SK-N-SH (cell line): ENCODE data around the gene CFAP74. TPM values are rescaled to one million over a fixed set of nuclear protein-coding genes. Genes with fewer than 3 reads are reported as not detected.

Source experiments
- CTCF ChIA-PET: fragments of 300-600, 350-600 bp; formaldehyde crosslinking; extraction: SDS; loops from one replicate; lab custom pipeline; 2021; lab: Yijun Ruan, JAX
- POLR2A ChIA-PET: fragments of 350-600 bp; sonication (Branson Sonifier 250); formaldehyde crosslinking; extraction: SDS; loops from one replicate; lab custom pipeline; 2020; ENCODE audit warnings: antibody characterized with exemption, inconsistent platforms; lab: Yijun Ruan, JAX
- DNase-seq: peaks from one replicate; pipeline ENCODE4 v3.0.0; 2012
- H2AFZ ChIP-seq: fragments of 200-600 bp; sonication (generic); 2 replicates; pipeline ENCODE4 v1.8.1; 2016; ENCODE audit warnings: antibody characterized with exemption, mild to moderate bottlenecking, low read depth
- H3F3A ChIP-seq: fragments of 200-600 bp; sonication (generic); replicated peaks from 2 replicates; pipeline ENCODE3; 2016; ENCODE audit warnings: antibody characterized with exemption, mild to moderate bottlenecking; ENCODE audit not compliant: insufficient read depth
- H3K27ac ChIP-seq, 2 experiments: fragments of 200-500 bp in 1 of 2; fragments of 200-600 bp in 1 of 2; sonication (Bioruptor generic) in 1 of 2; sonication (generic), shearing (Covaris generic) in 1 of 2; 2 replicates each; pipeline versions ENCODE4 v1.5.1 to v1.6.1; 2014 to 2016; ENCODE audit warnings: low read depth in 2 of 2, inconsistent platforms in 1 of 2, low read length in 1 of 2, mild to moderate bottlenecking in 1 of 2, mixed read lengths in 1 of 2
- H3K27me3 ChIP-seq: fragments of 200-600 bp; sonication (generic), shearing (Covaris generic); 2 replicates; pipeline ENCODE4 v1.6.1; 2016; ENCODE audit warnings: mixed run types; ENCODE audit not compliant: insufficient read depth
- H3K36me3 ChIP-seq, 2 experiments: fragments of 200-500 bp in 1 of 2; fragments of 200-600 bp in 1 of 2; sonication (Bioruptor generic) in 1 of 2; sonication (generic) in 1 of 2; replicated peaks in 1 of 2; 2 replicates each; pipeline versions ENCODE3 to v1.5.1; 2014 to 2016; ENCODE audit warnings: low read length in 1 of 2, mild to moderate bottlenecking in 1 of 2; ENCODE audit not compliant: insufficient read depth in 2 of 2, control insufficient read depth in 1 of 2
- H3K4me1 ChIP-seq, 2 experiments: fragments of 200-500 bp in 1 of 2; fragments of 200-600 bp in 1 of 2; sonication (Bioruptor generic) in 1 of 2; sonication (generic), shearing (Covaris generic) in 1 of 2; 2 replicates each; pipeline versions ENCODE4 v1.5.1 to v1.6.1; 2014 to 2016; ENCODE audit warnings: low read depth in 1 of 2, low read length in 1 of 2, mixed run types in 1 of 2; ENCODE audit not compliant: insufficient read depth in 2 of 2, control insufficient read depth in 1 of 2
- H3K4me2 ChIP-seq: fragments of 200-600 bp; sonication (generic), shearing (Covaris generic); 2 replicates; pipeline ENCODE4 v1.6.1; 2017; ENCODE audit warnings: mixed run types
- H3K4me3 ChIP-seq, 2 experiments: fragments of 200-500 bp in 1 of 2; fragments of 200-600 bp in 1 of 2; sonication (Bioruptor generic) in 1 of 2; sonication (generic), shearing (Covaris generic) in 1 of 2; 2 replicates each; pipeline versions ENCODE4 v1.5.1 to v1.8.1; 2014 to 2016; ENCODE audit warnings: low read depth in 2 of 2, inconsistent platforms in 1 of 2, low read length in 1 of 2, mild to moderate bottlenecking in 1 of 2, mixed read lengths in 1 of 2, moderate library complexity in 1 of 2
- H3K79me2 ChIP-seq: fragments of 200-600 bp; sonication (generic); 2 replicates; pipeline ENCODE4 v1.8.1; 2017; ENCODE audit warnings: mild to moderate bottlenecking; ENCODE audit not compliant: insufficient read depth
- H3K9ac ChIP-seq: fragments of 200-600 bp; sonication (generic); 2 replicates; pipeline ENCODE4 v1.6.1; 2017; ENCODE audit warnings: mixed run types
- H3K9me2 ChIP-seq: fragments of 200-600 bp; sonication (generic); 2 replicates; pipeline ENCODE4 v1.6.1; 2017; ENCODE audit warnings: mixed run types
- H3K9me3 ChIP-seq: fragments of 200-600 bp; sonication (generic); 2 replicates; pipeline ENCODE4 v1.6.1; 2017; ENCODE audit warnings: mixed run types, mild to moderate bottlenecking, moderate library complexity
- H4K20me1 ChIP-seq: fragments of 200-600 bp; sonication (generic); 2 replicates; pipeline ENCODE4 v1.6.1; 2017; ENCODE audit warnings: mild to moderate bottlenecking, mixed run types; ENCODE audit not compliant: insufficient read depth
- ELF1 ChIP-seq: IDR thresholded peaks from 2 replicates; pipeline ENCODE4 v1.4.0; 2012
- EZH2phosphoT487 ChIP-seq: fragments of 200-600 bp; sonication (generic); IDR thresholded peaks from 2 replicates; pipeline ENCODE4 v1.6.1; 2017; ENCODE audit warnings: low read depth, mixed run types, mild to moderate bottlenecking, antibody characterized with exemption, moderate library complexity, borderline replicate concordance
- FOSL2 ChIP-seq: IDR thresholded peaks from 2 replicates; pipeline ENCODE4 v1.4.0; 2012; ENCODE audit warnings: low read depth, mild to moderate bottlenecking, moderate library complexity, borderline replicate concordance
- FOXM1 ChIP-seq: IDR thresholded peaks from 2 replicates; pipeline ENCODE4 v1.4.0; 2012; ENCODE audit warnings: low read depth, mild to moderate bottlenecking
- GABPA ChIP-seq: IDR thresholded peaks from 2 replicates; pipeline ENCODE4 v1.4.0; 2012; ENCODE audit warnings: low read depth, mild to moderate bottlenecking
- GATA2 ChIP-seq: sonication (generic); formaldehyde crosslinking; IDR thresholded peaks from 2 replicates; pipeline ENCODE4 v1.5.0; 2020; ENCODE audit warnings: mild to moderate bottlenecking, missing genetic modification reagents
- JUND ChIP-seq: IDR thresholded peaks from 2 replicates; pipeline ENCODE4 v1.4.0; 2012
- MEF2A ChIP-seq: IDR thresholded peaks from 2 replicates; pipeline ENCODE4 v1.4.0; 2012; ENCODE audit warnings: low read depth, borderline replicate concordance
- MXI1 ChIP-seq: IDR thresholded peaks from 2 replicates; pipeline ENCODE4 v1.6.1; 2012; ENCODE audit warnings: mild to moderate bottlenecking, low read depth, low read length, improper control_type of control experiment
- NFIC ChIP-seq: IDR thresholded peaks from 2 replicates; pipeline ENCODE4 v1.4.0; 2012; ENCODE audit warnings: borderline replicate concordance
- POLR2AphosphoS5 ChIP-seq: IDR thresholded peaks from 2 replicates; pipeline ENCODE4 v1.6.1; 2012; ENCODE audit warnings: low read depth, low read length
- RCOR1 ChIP-seq: fragments of 150-350 bp; IDR thresholded peaks from 2 replicates; pipeline ENCODE4 v1.6.1; 2017; ENCODE audit warnings: antibody characterized with exemption, low read length
- SIN3A ChIP-seq: IDR thresholded peaks from 2 replicates; pipeline ENCODE4 v1.6.1; 2012; ENCODE audit warnings: low read depth, mild to moderate bottlenecking, low read length, moderate library complexity, borderline replicate concordance
- SMC3 ChIP-seq: IDR thresholded peaks from 2 replicates; pipeline ENCODE4 v1.6.1; 2012; ENCODE audit warnings: low read depth, low read length, improper control_type of control experiment
- TAF1 ChIP-seq: IDR thresholded peaks from 2 replicates; pipeline ENCODE4 v1.6.1; 2012; ENCODE audit warnings: low read depth, mild to moderate bottlenecking, low read length, moderate library complexity, borderline replicate concordance
- TEAD4 ChIP-seq: IDR thresholded peaks from 2 replicates; pipeline ENCODE4 v1.4.0; 2012; ENCODE audit warnings: mild to moderate bottlenecking, borderline replicate concordance; ENCODE audit not compliant: insufficient read depth
- YY1 ChIP-seq: IDR thresholded peaks from 2 replicates; pipeline ENCODE4 v1.4.0; 2012; ENCODE audit warnings: low read depth, mild to moderate bottlenecking
- whole genome bisulfite sequencing: methylation state at CpG from one replicate; pipeline ENCODE4 v1.1.6; 2017; ENCODE audit warnings: low lambda C conversion rate; 5-methylcytosine and 5-hydroxymethylcytosine counted together
- polyA plus RNA-seq, 3 experiments: library from polyadenylated mRNA; depleted of rRNA; stranded (reverse); fragments of >200 nt; gene quantifications; 2 replicates each; pipeline ENCODE4 v1.2.3, GENCODE V29; 2012
- TF ChIP-seq, protein P1 (sequence below): IDR thresholded peaks from 2 replicates; pipeline ENCODE4 v1.4.0; 2012; ENCODE audit warnings: low read depth
- TF ChIP-seq, protein P2 (sequence below): fragments of 150-350 bp; IDR thresholded peaks from 2 replicates; pipeline ENCODE4 v1.6.1; 2017; ENCODE audit warnings: antibody characterized with exemption, low read length, low read depth, borderline replicate concordance
- TF ChIP-seq, protein P3 (sequence below): fragments of 200-600 bp; sonication (generic); IDR thresholded peaks from 2 replicates; pipeline ENCODE4 v1.6.1; 2017; ENCODE audit warnings: antibody characterized with exemption, mild to moderate bottlenecking, moderate library complexity
- TF ChIP-seq, protein P4 (sequence below): IDR thresholded peaks from 2 replicates; pipeline ENCODE4 v1.4.0; 2012; ENCODE audit warnings: low read depth, borderline replicate concordance
- TF ChIP-seq, protein P5 (sequence below): fragments of 150-350 bp; IDR thresholded peaks from 2 replicates; pipeline ENCODE4 v1.6.1; 2016; ENCODE audit warnings: mild to moderate bottlenecking, low read depth, low read length

Gene CFAP74
- polyA plus RNA-seq, 1 of the 3 experiments (the other 2 are of a cell fraction): not detected

DNA sequence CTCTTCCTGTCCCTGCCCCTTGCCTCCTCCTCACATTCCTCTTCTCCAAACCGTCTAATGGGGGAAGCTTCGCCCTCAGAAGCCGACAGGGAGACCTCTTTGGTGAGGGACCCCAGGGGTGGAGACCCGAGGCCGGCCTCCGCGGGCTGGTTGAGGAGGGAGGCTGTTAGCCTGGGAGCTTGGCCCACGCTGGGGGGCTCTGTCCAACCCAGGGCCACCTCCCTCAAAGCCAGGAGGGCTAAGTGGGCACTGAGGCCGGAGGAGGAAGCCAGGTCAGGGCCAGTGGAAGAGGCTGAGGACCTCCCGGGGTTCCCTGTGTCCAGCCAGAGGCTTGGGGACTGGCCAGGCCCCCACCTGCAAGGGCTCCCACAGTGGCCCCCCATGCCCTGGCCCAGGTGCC lies 20.9 kb upstream of the CFAP74 start:
- H3K9me2 ChIP-seq: no peaks in the 10 kb centered on the region
- no peaks in the 10 kb centered on the region for H3K9me3 ChIP-seq
- no peaks in the 10 kb centered on the region; a peak in 1 of 4 replicates for H3K4me1 ChIP-seq
- H3K9ac ChIP-seq: no peak overlapping the region
- no peaks in the 10 kb centered on the region for H4K20me1 ChIP-seq
- WGBS: 68% methylated on average over 4 of the region's 10 CpGs
- POLR2A ChIA-PET: no interaction called here
- no peaks in the 10 kb centered on the region for H3K36me3 ChIP-seq
- H3K79me2 ChIP-seq: no peaks in the 10 kb centered on the region
- H3K27me3 ChIP-seq: peaks cover 7% of the 10 kb centered on the region; the same call in 1 of the 2 replicates
- no peak overlapping the region for H3K4me2 ChIP-seq
- H3K27ac ChIP-seq: no peak overlapping the region
- CTCF ChIA-PET: interaction anchor here (2.4 to 7.1 kb wide), 2 partner anchors 21 to 64 kb away, joined by 6 to 63 read pairs; no protein-coding TSS in a partner anchor
- TF ChIP-seq EZH2phosphoT487 (no peak), FOSL2 (no peak), YY1 (no peak), POLR2AphosphoS5 (no peak), FOXM1 (no peak), NFIC (no peak)
- TF ChIP-seq, protein P1, sequence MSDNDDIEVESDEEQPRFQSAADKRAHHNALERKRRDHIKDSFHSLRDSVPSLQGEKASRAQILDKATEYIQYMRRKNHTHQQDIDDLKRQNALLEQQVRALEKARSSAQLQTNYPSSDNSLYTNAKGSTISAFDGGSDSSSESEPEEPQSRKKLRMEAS: no peak
- TF ChIP-seq, all 33 proteins: peak for 0
- Histone ChIP-seq H3F3A (no peaks in the 10 kb centered on the region), H2AFZ (no peak overlapping the region), H3K4me3 (no peak overlapping the region)
- no peak for DNase-seq

DNA sequence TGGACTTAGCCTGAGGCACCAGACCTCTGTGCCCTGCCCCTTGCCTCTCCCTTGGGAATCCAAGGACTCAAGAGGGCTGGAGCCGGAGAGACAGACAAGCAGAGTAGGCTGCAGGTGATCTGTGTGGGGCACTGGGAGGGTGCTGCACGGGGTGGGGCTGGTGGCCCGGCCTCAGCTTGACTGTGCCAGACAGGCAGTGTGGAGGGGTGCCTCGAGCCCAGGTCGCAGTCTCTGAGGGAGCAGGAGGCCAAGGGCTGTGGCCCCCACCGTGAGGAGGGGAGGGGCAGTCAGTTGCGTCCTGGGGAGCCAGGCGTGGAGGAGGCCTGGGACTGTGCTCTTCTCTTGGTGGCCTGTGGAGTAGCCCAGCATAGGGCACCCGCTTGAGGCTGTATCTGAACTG lies 19.6 kb upstream of the CFAP74 start:
- no peak for DNase-seq
- no peak for TF ChIP-seq MEF2A
- TF ChIP-seq NFIC: no peak
- TF ChIP-seq RCOR1: no peak
- TF ChIP-seq, protein P2, sequence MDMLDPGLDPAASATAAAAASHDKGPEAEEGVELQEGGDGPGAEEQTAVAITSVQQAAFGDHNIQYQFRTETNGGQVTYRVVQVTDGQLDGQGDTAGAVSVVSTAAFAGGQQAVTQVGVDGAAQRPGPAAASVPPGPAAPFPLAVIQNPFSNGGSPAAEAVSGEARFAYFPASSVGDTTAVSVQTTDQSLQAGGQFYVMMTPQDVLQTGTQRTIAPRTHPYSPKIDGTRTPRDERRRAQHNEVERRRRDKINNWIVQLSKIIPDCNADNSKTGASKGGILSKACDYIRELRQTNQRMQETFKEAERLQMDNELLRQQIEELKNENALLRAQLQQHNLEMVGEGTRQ: no peak
- no peak for TF ChIP-seq SMC3
- TF ChIP-seq MXI1: no peak
- no peak for TF ChIP-seq ELF1
- TF ChIP-seq, protein P3, sequence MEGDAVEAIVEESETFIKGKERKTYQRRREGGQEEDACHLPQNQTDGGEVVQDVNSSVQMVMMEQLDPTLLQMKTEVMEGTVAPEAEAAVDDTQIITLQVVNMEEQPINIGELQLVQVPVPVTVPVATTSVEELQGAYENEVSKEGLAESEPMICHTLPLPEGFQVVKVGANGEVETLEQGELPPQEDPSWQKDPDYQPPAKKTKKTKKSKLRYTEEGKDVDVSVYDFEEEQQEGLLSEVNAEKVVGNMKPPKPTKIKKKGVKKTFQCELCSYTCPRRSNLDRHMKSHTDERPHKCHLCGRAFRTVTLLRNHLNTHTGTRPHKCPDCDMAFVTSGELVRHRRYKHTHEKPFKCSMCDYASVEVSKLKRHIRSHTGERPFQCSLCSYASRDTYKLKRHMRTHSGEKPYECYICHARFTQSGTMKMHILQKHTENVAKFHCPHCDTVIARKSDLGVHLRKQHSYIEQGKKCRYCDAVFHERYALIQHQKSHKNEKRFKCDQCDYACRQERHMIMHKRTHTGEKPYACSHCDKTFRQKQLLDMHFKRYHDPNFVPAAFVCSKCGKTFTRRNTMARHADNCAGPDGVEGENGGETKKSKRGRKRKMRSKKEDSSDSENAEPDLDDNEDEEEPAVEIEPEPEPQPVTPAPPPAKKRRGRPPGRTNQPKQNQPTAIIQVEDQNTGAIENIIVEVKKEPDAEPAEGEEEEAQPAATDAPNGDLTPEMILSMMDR: no peak
- TF ChIP-seq JUND: no peak
- TF ChIP-seq GABPA: no peak
- TF ChIP-seq TEAD4: no peak
- TF ChIP-seq, protein P1: no peak
- TF ChIP-seq GATA2 (CRISPR knock-in tag): no peak
- TF ChIP-seq, protein P4, sequence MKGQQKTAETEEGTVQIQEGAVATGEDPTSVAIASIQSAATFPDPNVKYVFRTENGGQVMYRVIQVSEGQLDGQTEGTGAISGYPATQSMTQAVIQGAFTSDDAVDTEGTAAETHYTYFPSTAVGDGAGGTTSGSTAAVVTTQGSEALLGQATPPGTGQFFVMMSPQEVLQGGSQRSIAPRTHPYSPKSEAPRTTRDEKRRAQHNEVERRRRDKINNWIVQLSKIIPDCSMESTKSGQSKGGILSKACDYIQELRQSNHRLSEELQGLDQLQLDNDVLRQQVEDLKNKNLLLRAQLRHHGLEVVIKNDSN: no peak
- no peak for TF ChIP-seq TAF1
- no peak for TF ChIP-seq SIN3A
- TF ChIP-seq, protein P5, sequence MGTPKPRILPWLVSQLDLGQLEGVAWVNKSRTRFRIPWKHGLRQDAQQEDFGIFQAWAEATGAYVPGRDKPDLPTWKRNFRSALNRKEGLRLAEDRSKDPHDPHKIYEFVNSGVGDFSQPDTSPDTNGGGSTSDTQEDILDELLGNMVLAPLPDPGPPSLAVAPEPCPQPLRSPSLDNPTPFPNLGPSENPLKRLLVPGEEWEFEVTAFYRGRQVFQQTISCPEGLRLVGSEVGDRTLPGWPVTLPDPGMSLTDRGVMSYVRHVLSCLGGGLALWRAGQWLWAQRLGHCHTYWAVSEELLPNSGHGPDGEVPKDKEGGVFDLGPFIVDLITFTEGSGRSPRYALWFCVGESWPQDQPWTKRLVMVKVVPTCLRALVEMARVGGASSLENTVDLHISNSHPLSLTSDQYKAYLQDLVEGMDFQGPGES: no peak
- TF ChIP-seq POLR2AphosphoS5: no peak
- Histone ChIP-seq H2AFZ (no peak overlapping the region), H3K4me3 (no peak overlapping the region), H3K36me3 (no peaks in the 10 kb centered on the region), H4K20me1 (no peaks in the 10 kb centered on the region), H3K9me2 (no peaks in the 10 kb centered on the region), H3K9ac (no peak overlapping the region), H3K27me3 (peaks cover 7% of the 10 kb centered on the region; the same call in 1 of the 2 replicates), H3K4me2 (no peak overlapping the region), H3K4me1 (no peaks in the 10 kb centered on the region; a peak in 1 of 4 replicates), H3K27ac (no peak overlapping the region), H3F3A (no peaks in the 10 kb centered on the region), H3K79me2 (no peaks in the 10 kb centered on the region), H3K9me3 (no peaks in the 10 kb centered on the region)
- POLR2A ChIA-PET: no interaction called here
- CTCF ChIA-PET: interaction anchor here (0.8 to 7.1 kb wide), 4 partner anchors 10 to 77 kb away, joined by 3 to 63 read pairs (median 18); no protein-coding TSS in a partner anchor
- WGBS: 83% methylated on average over 2 of the region's 9 CpGs
